GM13977 (cell line): ENCODE results near the gene RNF222.
"Not testable (repeated sequence)": the region's sequence is repeated elsewhere in the genome, so short reads cannot be mapped to it uniquely, and the experiment has no call there.

Experiments used
- DNase-seq: peaks from one replicate; pipeline ENCODE4 v3.0.0; 2012; ENCODE audit warnings: low spot score
- in situ Hi-C: fragments of 300-500 bp; cut with MboI; formaldehyde crosslinking; loops from one replicate; pipeline ENCODE4 v1.12.0; 2022; ENCODE audit warnings: low sequenced_read_pairs, low pct_unique_long_range_greater_than_20kb, mixed read lengths, inconsistent platforms; ENCODE audit not compliant: unreplicated experiment
- TF ChIP-seq, protein P1 (sequence below): IDR thresholded peaks from 2 replicates; pipeline ENCODE4 v1.5.1; 2012; ENCODE audit warnings: mild to moderate bottlenecking, control low read depth; ENCODE audit not compliant: insufficient read depth; ENCODE audit errors: extremely low read depth, missing control alignments

The RNF222 gene

DNA sequence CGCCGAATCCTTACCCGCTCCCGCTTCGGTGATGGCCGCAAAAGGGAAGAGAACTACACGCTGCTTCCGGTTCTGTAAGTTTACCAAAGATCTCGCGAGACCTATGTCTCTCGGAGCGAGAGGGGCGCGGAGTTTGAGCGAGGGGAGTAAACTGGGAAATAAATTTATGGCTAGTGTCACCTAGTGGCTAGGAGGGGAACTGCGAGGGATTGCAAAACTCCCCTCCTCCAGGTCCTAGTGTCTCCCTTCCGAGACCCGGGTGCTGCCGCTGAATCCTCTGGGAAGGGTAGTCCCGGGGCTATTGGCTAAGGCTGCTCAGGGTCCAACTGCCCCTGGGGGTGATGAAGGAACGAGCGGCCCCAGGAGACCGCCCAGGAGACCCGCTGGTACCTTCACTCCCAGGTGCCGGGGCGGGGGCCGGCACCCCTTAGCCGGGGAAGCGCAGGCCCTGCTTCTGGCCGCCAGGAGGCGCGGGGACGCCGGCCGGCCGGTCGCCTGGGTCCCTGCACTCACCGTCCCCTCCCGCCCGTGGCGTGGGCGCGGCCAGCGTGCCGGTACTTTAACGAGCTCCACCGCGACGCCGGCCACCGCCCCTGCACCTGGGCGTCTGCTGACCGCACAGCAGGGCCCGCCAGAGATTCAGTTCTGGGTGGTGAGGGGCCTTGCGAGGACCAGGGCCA is 14.3 kb downstream of the RNF222 start, which contains the start of gene RPL26:
RPL26 (minus strand) TSS at position 51 of the 680 bp plus-strand sequence. CDS start 883 bp downstream, outside the sequence.
- DNase-seq: peak; percentile 96
- in situ Hi-C loops: no loop called here
- TF ChIP-seq, protein P1, sequence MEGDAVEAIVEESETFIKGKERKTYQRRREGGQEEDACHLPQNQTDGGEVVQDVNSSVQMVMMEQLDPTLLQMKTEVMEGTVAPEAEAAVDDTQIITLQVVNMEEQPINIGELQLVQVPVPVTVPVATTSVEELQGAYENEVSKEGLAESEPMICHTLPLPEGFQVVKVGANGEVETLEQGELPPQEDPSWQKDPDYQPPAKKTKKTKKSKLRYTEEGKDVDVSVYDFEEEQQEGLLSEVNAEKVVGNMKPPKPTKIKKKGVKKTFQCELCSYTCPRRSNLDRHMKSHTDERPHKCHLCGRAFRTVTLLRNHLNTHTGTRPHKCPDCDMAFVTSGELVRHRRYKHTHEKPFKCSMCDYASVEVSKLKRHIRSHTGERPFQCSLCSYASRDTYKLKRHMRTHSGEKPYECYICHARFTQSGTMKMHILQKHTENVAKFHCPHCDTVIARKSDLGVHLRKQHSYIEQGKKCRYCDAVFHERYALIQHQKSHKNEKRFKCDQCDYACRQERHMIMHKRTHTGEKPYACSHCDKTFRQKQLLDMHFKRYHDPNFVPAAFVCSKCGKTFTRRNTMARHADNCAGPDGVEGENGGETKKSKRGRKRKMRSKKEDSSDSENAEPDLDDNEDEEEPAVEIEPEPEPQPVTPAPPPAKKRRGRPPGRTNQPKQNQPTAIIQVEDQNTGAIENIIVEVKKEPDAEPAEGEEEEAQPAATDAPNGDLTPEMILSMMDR: peak; percentile 91

DNA sequence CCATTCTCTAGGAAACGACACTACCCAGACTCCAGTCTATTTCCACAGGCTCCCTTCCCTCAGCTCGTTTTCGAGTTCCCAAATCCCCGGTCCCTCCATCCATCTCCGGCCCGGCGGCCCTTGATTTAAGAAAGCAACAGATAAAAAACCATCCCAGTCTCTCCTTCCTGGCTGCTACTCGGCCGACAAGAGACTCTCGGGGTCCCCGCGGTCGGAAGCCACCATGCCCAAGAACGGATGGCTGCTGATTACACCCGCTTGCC is 14.8 kb downstream of the RNF222 start:
- no peak for DNase-seq
- in situ Hi-C loops: no loop called here
- TF ChIP-seq, protein P1: no peak

DNA sequence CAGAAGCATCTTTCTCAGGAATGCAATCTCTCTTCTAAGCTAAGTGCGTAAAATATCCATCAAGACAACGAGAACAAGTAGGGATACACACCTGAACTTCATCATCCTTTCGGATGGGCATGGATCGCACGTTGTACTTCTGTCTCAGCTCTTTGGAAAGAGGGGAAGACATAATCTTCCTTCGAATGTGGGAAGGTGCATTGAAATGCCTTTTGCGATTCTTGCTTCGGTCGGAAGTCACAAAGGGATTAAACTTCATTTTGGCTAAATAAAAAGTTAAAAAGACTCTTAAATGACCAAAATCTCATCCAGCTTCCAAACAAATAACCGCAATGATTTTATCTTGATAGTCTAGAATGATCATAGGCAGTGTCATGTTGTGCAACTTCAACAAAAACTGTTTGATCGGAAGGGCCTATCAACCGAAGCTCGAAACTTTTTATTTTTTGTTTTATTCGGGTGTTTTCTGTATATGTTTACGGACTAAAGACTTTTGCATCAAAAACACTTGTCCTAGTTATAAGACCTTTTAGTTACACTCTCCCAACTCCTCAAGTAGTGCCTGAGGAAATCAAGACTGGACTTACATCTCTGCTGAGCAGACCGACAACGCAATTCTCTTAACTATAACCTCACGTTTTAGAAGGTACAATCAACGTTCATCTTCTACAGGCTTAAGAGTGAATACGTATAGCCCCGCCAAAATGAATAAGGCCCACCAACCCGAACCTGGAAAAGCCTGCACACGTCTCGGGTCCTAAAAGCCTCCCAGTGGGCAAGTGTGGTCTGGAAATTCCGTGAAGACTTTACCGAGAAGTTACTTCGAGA is 15.4 kb downstream of the RNF222 start:
- TF ChIP-seq, protein P1: no peak
- no peak for DNase-seq
- in situ Hi-C loops: no loop called here

DNA sequence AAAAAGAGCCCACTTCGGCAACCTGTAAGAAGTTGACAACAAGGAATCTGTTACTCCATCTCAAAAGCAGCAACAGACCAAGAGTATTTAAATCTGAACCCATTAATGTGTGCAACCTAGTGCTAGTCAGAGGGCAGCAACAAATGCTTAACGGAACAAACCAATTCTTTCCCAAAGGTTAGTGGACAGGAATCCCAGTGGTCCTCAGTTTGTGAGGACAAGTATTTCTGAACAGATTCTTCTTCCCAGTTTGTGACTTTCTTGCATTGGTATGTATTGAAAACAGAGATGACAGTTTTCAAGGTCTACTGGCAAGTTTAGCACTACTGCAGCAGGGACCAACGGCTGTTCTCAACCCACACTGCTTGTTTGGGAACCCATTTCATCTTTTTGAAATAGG is 17.6 kb downstream of the RNF222 start:
- DNase-seq: no peak
- in situ Hi-C loops: no loop called here
- TF ChIP-seq, protein P1: no peak

DNA sequence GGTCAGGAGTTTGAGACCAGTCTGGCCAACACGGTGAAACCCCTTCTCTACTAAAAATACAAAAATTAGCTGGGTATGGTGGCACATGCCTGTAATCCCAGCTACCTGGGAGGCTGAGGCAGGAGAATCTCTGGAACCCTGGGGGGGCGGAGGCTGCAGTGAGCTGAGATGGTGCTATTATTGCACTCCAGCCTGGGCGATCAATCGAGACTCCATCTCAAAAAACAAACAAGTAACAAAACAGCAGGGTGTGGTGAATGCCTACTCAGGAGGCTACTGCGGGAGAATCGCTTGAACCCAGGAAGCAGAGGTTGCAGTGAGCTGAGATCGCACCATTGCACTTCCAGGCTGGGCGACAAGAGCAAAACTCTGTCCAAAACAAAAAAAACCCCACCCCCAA is 19.5 kb downstream of the RNF222 start:
- in situ Hi-C loops, DNase-seq: not testable (repeated sequence)

DNA sequence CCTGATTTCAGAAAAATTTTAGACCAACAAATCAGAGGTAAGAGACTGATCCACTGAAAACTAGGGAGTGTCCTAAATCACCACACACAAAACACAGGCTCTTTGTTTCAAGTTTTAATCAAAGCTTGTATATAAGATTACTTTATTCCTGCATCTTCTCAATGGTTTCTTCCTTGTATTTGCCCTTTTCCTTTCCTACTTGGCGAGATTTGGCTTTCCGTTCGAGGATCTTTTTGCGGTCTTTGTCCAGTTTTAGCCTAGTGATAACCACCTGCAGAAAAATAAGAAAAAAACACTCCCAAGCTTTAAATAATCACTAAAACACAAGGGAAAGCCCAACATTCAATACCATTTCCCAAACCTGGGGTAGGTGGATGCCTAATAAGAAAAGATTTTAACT is 20.2 kb downstream of the RNF222 start:
- in situ Hi-C loops: no loop called here
- no peak for DNase-seq
- TF ChIP-seq, protein P1: no peak
